K562 (cell line): ENCODE data around the gene GABRB1. TPM values are rescaled to one million over a fixed set of nuclear protein-coding genes. Genes with fewer than 3 reads are reported as not detected.

Experiments used
- ATAC-seq: fragments of 200-7000 bp; cut with Tn5 transposase; 3 replicates; pipeline ENCODE4 v1.9.1; 2020; ENCODE audit warnings: moderate library complexity
- BruUV-seq: library from RNA; stranded (reverse); fragments of 400-500 nt; replicated peaks from 2 replicates; lab custom pipeline; 2021; lab: Mats Ljungman, UMichigan
- CTCF ChIA-PET: fragments of 300-600 bp; formaldehyde crosslinking; extraction: SDS; loops from one replicate; lab custom pipeline; 2021; ENCODE audit warnings: low intra/inter-chr PET ratio; lab: Yijun Ruan, JAX
- POLR2A ChIA-PET: fragments of 300-600, 350-650 bp; sonication (Branson Sonifier 250); formaldehyde crosslinking; extraction: SDS; loops from one replicate; lab custom pipeline; 2021; ENCODE audit warnings: antibody characterized with exemption, inconsistent platforms; lab: Yijun Ruan, JAX
- DNase-seq, 4 experiments: peaks; one replicate each; pipeline versions ENCODE4 v3.0.0 to v3.0.0-alpha.2; 2011 to 2018; ENCODE audit warnings: low spot score in 3 of 4, mixed read lengths in 3 of 4; ENCODE audit errors: extremely low read depth in 1 of 4
- FAIRE-seq: peaks from 2 replicates; lab custom pipeline; 2011; peaks lifted over from hg19 to GRCh38; lab: Jason Lieb, UNC
- H2AFZ ChIP-seq: 2 replicates; pipeline ENCODE4 v1.6.0; 2011; ENCODE audit warnings: low read depth, low read length, control low read depth, inconsistent platforms
- H3K27ac ChIP-seq: fragments of 200-600 bp; 3 replicates; pipeline ENCODE4 v1.8.0; 2011; ENCODE audit warnings: low read depth, mild to moderate bottlenecking, control low read depth, inconsistent platforms, low read length, moderate library complexity, mixed read lengths; ENCODE audit errors: extremely low read depth
- H3K27me3 ChIP-seq, 2 experiments: fragments of 300-600 bp in 1 of 2; 2 replicates in 1 of 2; 3 replicates in 1 of 2; pipeline versions ENCODE4 v1.6.0 to v1.8.0; 2011; ENCODE audit warnings: inconsistent platforms in 2 of 2, low read length in 2 of 2, mild to moderate bottlenecking in 1 of 2, mixed read lengths in 1 of 2, moderate library complexity in 1 of 2; ENCODE audit not compliant: control insufficient read depth in 2 of 2, insufficient read depth in 2 of 2
- H3K36me3 ChIP-seq: fragments of 300-600 bp; 3 replicates; pipeline ENCODE4 v1.8.0; 2011; ENCODE audit warnings: mild to moderate bottlenecking, low read length, inconsistent platforms; ENCODE audit not compliant: control insufficient read depth, insufficient read depth
- H3K4me1 ChIP-seq, 2 experiments: fragments of 200-600 bp in 1 of 2; replicated peaks in 1 of 2; 2 replicates in 1 of 2; 3 replicates in 1 of 2; pipeline versions ENCODE4 v1.5.1 to v1.8.0; 2011; ENCODE audit warnings: inconsistent platforms in 2 of 2, low read length in 2 of 2, mild to moderate bottlenecking in 1 of 2, mixed read lengths in 1 of 2, moderate library complexity in 1 of 2; ENCODE audit not compliant: control insufficient read depth in 2 of 2, insufficient read depth in 2 of 2
- H3K4me2 ChIP-seq: 2 replicates; pipeline ENCODE4 v1.6.1; 2011; ENCODE audit warnings: low read length, control low read depth, inconsistent platforms, mixed read lengths; ENCODE audit not compliant: insufficient read depth
- H3K4me3 ChIP-seq: fragments of 200-600 bp; sonication (generic), shearing (Covaris generic); 2 replicates; pipeline ENCODE4 v1.5.1; 2016; ENCODE audit warnings: control low read depth, inconsistent platforms
- H3K79me2 ChIP-seq: fragments of 200-600 bp; 3 replicates; pipeline ENCODE4 v1.8.0; 2011; ENCODE audit warnings: low read length, inconsistent platforms; ENCODE audit not compliant: control insufficient read depth, insufficient read depth
- H3K9ac ChIP-seq, 2 experiments: 2 replicates each; pipeline versions ENCODE4 v1.6.0 to v1.6.1; 2011; ENCODE audit warnings: low read depth in 2 of 2, low read length in 2 of 2, control low read depth in 1 of 2, inconsistent platforms in 1 of 2, mild to moderate bottlenecking in 1 of 2, mixed read lengths in 1 of 2; ENCODE audit not compliant: insufficient read depth in 1 of 2
- H3K9me1 ChIP-seq: one replicate; pipeline ENCODE4 v1.6.0; 2011; ENCODE audit warnings: inconsistent platforms, mild to moderate bottlenecking, low read length, moderate library complexity; ENCODE audit not compliant: control insufficient read depth, insufficient read depth
- H3K9me3 ChIP-seq: replicated peaks from 2 replicates; pipeline ENCODE4 v1.5.1; 2011; ENCODE audit warnings: low read depth, low read length, inconsistent platforms; ENCODE audit not compliant: control insufficient read depth, insufficient read depth
- H4K20me1 ChIP-seq: replicated peaks from 2 replicates; pipeline ENCODE4 v1.6.1; 2011; ENCODE audit warnings: low read length, inconsistent platforms, mixed read lengths; ENCODE audit not compliant: control insufficient read depth, insufficient read depth
- DNMT1 ChIP-seq: fragments of 450-650 bp; IDR thresholded peaks from 2 replicates; pipeline ENCODE4 v1.6.1; 2016; ENCODE audit warnings: antibody characterized with exemption, mild to moderate bottlenecking
- ELF4 ChIP-seq: fragments of 450-650 bp; formaldehyde crosslinking; IDR thresholded peaks from 2 replicates; pipeline ENCODE4 v1.4.0; 2022; ENCODE audit warnings: missing genetic modification characterization
- NCOA1 ChIP-seq: fragments of 450-650 bp; IDR thresholded peaks from 2 replicates; pipeline ENCODE4 v1.6.1; 2016; ENCODE audit warnings: low read depth
- RAD51 ChIP-seq: fragments of 450-650 bp; IDR thresholded peaks from 2 replicates; pipeline ENCODE4 v1.7.1; 2016; ENCODE audit warnings: low read depth, mild to moderate bottlenecking, borderline replicate concordance
- TBL1XR1 ChIP-seq, 2 experiments: IDR thresholded peaks; 2 replicates each; pipeline ENCODE4 v1.6.1; 2012; ENCODE audit warnings: improper control_type of control experiment in 2 of 2, low read length in 2 of 2, mild to moderate bottlenecking in 1 of 2
- ZBED1 ChIP-seq: IDR thresholded peaks from 2 replicates; pipeline ENCODE4 v1.6.1; 2014
- ZNF311 ChIP-seq: fragments of 250-450 bp; sonication (Bioruptor Pico); IDR thresholded peaks from 2 replicates; pipeline ENCODE4 v1.4.0; 2020; ENCODE audit warnings: mild to moderate bottlenecking, moderate library complexity
- ZNF561 ChIP-seq: fragments of 450-650 bp; formaldehyde crosslinking; conservative IDR thresholded peaks from 2 replicates; pipeline ENCODE4 v1.4.0; 2020; ENCODE audit warnings: mild to moderate bottlenecking, moderate library complexity
- ZNF717 ChIP-seq: fragments of 250-450 bp; sonication (Bioruptor Pico); IDR thresholded peaks from 2 replicates; pipeline ENCODE4 v1.5.0; 2021
- in situ Hi-C: fragments of 300-500 bp; cut with MboI; formaldehyde crosslinking; loops from 4 replicates; pipeline ENCODE4 v1.15.0; 2018; ENCODE audit warnings: inconsistent platforms, mixed read lengths
- intact Hi-C: fragments of 100-400 bp; cut with micrococcal nuclease; formaldehyde crosslinking; loops from 2 replicates; pipeline ENCODE4 v1.14.2; 2022
- polyA plus RNA-seq, 8 experiments: library from polyadenylated mRNA; depleted of rRNA in 4 of 8; stranded (reverse) in 5 of 8; unstranded in 3 of 8; fragments of >200 nt; fragmentation: Nextera tagmentation in 2 of 8; fragmentation: Illumina TruSeq in 1 of 8; extraction: Ambion mirVana in 2 of 8; extraction: Trizol in 1 of 8; gene quantifications; 2 replicates each; pipeline versions ENCODE4 v1.2.1 to v1.2.3, GENCODE V29; 2011 to 2014; ENCODE audit warnings: inconsistent platforms in 1 of 8, missing spikeins in 1 of 8
- total RNA-seq, 7 experiments: library from RNA; depleted of rRNA in 6 of 7; stranded (reverse); fragments of >200 nt in 6 of 7; fragmentation: Illumina TruSeq in 2 of 7; extraction: Trizol in 2 of 7; gene quantifications; 2 replicates each; pipeline versions ENCODE4 v1.2.1 to v1.2.3, GENCODE V29; 2011 to 2021; ENCODE audit warnings: low replicate concordance in 1 of 7
- TF ChIP-seq, protein P1 (sequence below), 2 experiments: fragments of 450-650 bp; IDR thresholded peaks; 2 replicates each; pipeline ENCODE4 v1.6.1; 2018; ENCODE audit warnings: mild to moderate bottlenecking in 2 of 2, low read depth in 1 of 2; ENCODE audit not compliant: partially characterized antibody in 2 of 2
- TF ChIP-seq, protein P2 (sequence below): sonication (generic); formaldehyde crosslinking; IDR thresholded peaks from 2 replicates; pipeline ENCODE4 v1.8.0; 2022; ENCODE audit warnings: mild to moderate bottlenecking, missing genetic modification reagents
- TF ChIP-seq, protein P3 (sequence below): fragments of 250-450 bp; sonication (Bioruptor Pico); IDR thresholded peaks from 2 replicates; pipeline ENCODE4 v1.4.0; 2020; ENCODE audit warnings: mild to moderate bottlenecking

Gene GABRB1
- total and polyA plus RNA-seq, 9 of the 15 experiments (the other 6 are each of a cell fraction or from before 2014, with no cell fraction given) = not detected

DNA sequence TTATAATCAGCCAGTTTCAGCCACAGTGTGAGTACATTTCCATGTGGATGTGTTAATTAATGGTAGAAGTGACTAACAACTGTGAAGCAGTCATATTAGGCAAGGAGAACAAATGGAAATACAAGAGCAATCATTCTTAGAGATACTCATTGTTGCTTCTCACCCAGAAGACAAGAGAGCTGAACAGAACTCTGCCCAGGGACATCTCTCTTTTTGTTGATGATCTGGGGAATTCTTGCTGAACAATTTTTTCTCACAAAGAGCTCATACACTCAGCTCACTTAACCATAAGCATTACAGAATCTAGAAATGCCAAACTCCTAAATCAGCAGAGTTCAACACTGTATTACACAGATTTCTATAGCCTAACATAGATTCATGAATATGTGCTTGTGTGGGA is 282.0 kb downstream of the GABRB1 start:
- no TSS peak for BruUV-seq
- TF ChIP-seq DNMT1 (no peak), RAD51 (no peak)
- ChIA-PET CTCF (no interaction called here), POLR2A (no interaction called here)
- DNase-seq (no peak), FAIRE-seq (no peak), ATAC-seq (no peak)
- no peak overlapping the region for H3K4me2 ChIP-seq
- H3K4me1 ChIP-seq = no peaks in the 10 kb centered on the region
- H3K27ac ChIP-seq = no peak overlapping the region
- intact Hi-C loops (no loop called here), in situ Hi-C loops (no loop called here)
- H3K27me3 ChIP-seq = no peaks in the 10 kb centered on the region
- no peaks in the 10 kb centered on the region for H3K9me1 ChIP-seq
- H3K9me3 ChIP-seq = no peaks in the 10 kb centered on the region
- H3K4me3 ChIP-seq = no peak overlapping the region
- no peaks in the 10 kb centered on the region for H3K79me2 ChIP-seq
- H3K9ac ChIP-seq = no peak overlapping the region
- no peaks in the 10 kb centered on the region for H4K20me1 ChIP-seq
- no peaks in the 10 kb centered on the region for H3K36me3 ChIP-seq
- no peak overlapping the region for H2AFZ ChIP-seq

DNA sequence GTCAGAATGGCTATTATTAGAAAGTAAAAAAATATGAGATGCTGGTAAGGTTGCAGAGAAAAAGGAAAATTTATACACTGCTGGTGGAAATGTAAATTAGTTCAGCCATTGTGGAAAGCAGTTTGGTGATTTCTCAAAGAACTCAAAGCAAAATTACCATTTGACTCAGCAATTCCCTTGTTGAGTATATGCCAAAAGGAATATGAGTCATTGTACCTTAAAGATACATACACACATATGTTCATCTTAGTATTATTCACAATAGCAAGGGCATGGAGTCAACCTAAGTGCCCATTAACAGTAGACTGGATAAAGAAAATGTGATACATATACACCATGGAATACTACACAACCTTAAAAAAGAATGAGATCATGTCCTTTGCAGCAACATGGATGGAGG is 284.0 kb downstream of the GABRB1 start:
- H4K20me1 ChIP-seq = no peaks in the 10 kb centered on the region
- no peaks in the 10 kb centered on the region for H3K4me1 ChIP-seq
- POLR2A ChIA-PET = no interaction called here
- no peak overlapping the region for H2AFZ ChIP-seq
- no peaks in the 10 kb centered on the region for H3K9me1 ChIP-seq
- no peak overlapping the region for H3K27ac ChIP-seq
- FAIRE-seq = no peak
- in situ Hi-C loops (no loop called here), intact Hi-C loops (no loop called here)
- H3K36me3 ChIP-seq = no peaks in the 10 kb centered on the region
- no peak for ATAC-seq
- no peaks in the 10 kb centered on the region for H3K79me2 ChIP-seq
- no peak overlapping the region for H3K4me3 ChIP-seq
- BruUV-seq = no TSS peak
- CTCF ChIA-PET = no interaction called here
- no peaks in the 10 kb centered on the region for H3K9me3 ChIP-seq
- H3K4me2 ChIP-seq = no peak overlapping the region
- no peak for DNase-seq
- H3K27me3 ChIP-seq = no peaks in the 10 kb centered on the region
- no peak overlapping the region for H3K9ac ChIP-seq
- TF ChIP-seq TBL1XR1 (IDR thresholded peaks at IDR 0.05; ENCODE audit: low read length in 2 of 2) (no peak), NCOA1 (no peak), ZNF561 (CRISPR knock-in tag) (no peak), ZNF311 (CRISPR knock-in tag) (no peak), ZBED1 (no peak), ELF4 (CRISPR knock-in tag) (no peak), ZNF717 (no peak)
- TF ChIP-seq, protein P1, sequence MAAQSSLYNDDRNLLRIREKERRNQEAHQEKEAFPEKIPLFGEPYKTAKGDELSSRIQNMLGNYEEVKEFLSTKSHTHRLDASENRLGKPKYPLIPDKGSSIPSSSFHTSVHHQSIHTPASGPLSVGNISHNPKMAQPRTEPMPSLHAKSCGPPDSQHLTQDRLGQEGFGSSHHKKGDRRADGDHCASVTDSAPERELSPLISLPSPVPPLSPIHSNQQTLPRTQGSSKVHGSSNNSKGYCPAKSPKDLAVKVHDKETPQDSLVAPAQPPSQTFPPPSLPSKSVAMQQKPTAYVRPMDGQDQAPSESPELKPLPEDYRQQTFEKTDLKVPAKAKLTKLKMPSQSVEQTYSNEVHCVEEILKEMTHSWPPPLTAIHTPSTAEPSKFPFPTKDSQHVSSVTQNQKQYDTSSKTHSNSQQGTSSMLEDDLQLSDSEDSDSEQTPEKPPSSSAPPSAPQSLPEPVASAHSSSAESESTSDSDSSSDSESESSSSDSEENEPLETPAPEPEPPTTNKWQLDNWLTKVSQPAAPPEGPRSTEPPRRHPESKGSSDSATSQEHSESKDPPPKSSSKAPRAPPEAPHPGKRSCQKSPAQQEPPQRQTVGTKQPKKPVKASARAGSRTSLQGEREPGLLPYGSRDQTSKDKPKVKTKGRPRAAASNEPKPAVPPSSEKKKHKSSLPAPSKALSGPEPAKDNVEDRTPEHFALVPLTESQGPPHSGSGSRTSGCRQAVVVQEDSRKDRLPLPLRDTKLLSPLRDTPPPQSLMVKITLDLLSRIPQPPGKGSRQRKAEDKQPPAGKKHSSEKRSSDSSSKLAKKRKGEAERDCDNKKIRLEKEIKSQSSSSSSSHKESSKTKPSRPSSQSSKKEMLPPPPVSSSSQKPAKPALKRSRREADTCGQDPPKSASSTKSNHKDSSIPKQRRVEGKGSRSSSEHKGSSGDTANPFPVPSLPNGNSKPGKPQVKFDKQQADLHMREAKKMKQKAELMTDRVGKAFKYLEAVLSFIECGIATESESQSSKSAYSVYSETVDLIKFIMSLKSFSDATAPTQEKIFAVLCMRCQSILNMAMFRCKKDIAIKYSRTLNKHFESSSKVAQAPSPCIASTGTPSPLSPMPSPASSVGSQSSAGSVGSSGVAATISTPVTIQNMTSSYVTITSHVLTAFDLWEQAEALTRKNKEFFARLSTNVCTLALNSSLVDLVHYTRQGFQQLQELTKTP (IDR thresholded peaks at IDR 0.05; ENCODE audit: low read depth in 1 of 2, partially characterized antibody in 2 of 2) = no peak
- TF ChIP-seq, protein P2, sequence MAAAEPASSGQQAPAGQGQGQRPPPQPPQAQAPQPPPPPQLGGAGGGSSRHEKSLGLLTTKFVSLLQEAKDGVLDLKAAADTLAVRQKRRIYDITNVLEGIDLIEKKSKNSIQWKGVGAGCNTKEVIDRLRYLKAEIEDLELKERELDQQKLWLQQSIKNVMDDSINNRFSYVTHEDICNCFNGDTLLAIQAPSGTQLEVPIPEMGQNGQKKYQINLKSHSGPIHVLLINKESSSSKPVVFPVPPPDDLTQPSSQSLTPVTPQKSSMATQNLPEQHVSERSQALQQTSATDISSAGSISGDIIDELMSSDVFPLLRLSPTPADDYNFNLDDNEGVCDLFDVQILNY (CRISPR knock-in tag) = no peak
- TF ChIP-seq, protein P3, sequence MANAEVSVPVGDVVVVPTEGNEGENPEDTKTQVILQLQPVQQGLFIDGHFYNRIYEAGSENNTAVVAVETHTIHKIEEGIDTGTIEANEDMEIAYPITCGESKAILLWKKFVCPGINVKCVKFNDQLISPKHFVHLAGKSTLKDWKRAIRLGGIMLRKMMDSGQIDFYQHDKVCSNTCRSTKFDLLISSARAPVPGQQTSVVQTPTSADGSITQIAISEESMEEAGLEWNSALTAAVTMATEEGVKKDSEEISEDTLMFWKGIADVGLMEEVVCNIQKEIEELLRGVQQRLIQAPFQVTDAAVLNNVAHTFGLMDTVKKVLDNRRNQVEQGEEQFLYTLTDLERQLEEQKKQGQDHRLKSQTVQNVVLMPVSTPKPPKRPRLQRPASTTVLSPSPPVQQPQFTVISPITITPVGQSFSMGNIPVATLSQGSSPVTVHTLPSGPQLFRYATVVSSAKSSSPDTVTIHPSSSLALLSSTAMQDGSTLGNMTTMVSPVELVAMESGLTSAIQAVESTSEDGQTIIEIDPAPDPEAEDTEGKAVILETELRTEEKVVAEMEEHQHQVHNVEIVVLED (CRISPR knock-in tag) = no peak
